Measurements from ENCODE around the gene DDX41. TPM values are rescaled to one million over a fixed set of nuclear protein-coding genes. Genes with fewer than 3 reads are reported as not detected.
A peak's percentile ranks its signal among the peaks of the same experiment; 100 is the strongest.

DDX41 gene
- total and polyA plus RNA-seq, 11 donors, result 24.4 to 65.4 (median 37.7) TPM

- no peak for TF ChIP-seq POLR2A (IDR thresholded peaks at IDR 0.05)
- no peak overlapping the region for H3K4me3 ChIP-seq
- no peaks in the 10 kb centered on the region for H3K27me3 ChIP-seq
- H3K9me3 ChIP-seq, result no peaks in the 10 kb centered on the region
- peaks cover 0 to 38% (median 10%) of the 10 kb centered on the region in 12 donors for H3K4me1 ChIP-seq
- peaks cover 0 to 20% (median 0%) of the 10 kb centered on the region in 9 donors for H3K36me3 ChIP-seq
- 98 to 100% (median 98%) methylated on average over 1 to 4 of the region's 4 CpGs; no CpG with 5 or more reads in 1 of the 4 donors for WGBS, 4 donors
- no peak overlapping the region for H3K27ac ChIP-seq
- intact Hi-C loops (cut with DNase I), result loop anchor here in 1 of 10 donors (10.0 kb wide), 1 partner anchor 190 kb away; the partner anchor contains the start of gene MXD3
- ATAC-seq (no peak), DNase-seq (no peak)
These were observed 11.7 kb downstream of the DDX41 start for GRCh38 chr5:177505075-177505474.

GRCh38 chr5:177504086-177505056 is 12.4 kb downstream of the DDX41 start:
- H3K4me3 ChIP-seq, result no peak overlapping the region
- peak in 1 of 5 donors; percentile 67 for DNase-seq
- intact Hi-C loops (cut with DNase I), result loop anchor here in 4 of 10 donors (5.0 to 10.0 kb wide), 4 partner anchors 97 to 190 kb away; partner anchors contain the start of genes F12 (in 1 of the 4), MXD3 (in 1 of the 4) and PFN3 (in 1 of the 4)
- peaks cover 0 to 20% (median 0%) of the 10 kb centered on the region in 9 donors for H3K36me3 ChIP-seq
- H3K4me1 ChIP-seq, result peaks cover 0 to 31% (median 10%) of the 10 kb centered on the region in 12 donors
- no peak for ATAC-seq
- TF ChIP-seq POLR2A (IDR thresholded peaks at IDR 0.05) (no peak), CTCF (IDR thresholded peaks at IDR 0.05) (no peak)
- H3K27ac ChIP-seq, result no peak overlapping the region
- WGBS, 4 donors, result 94 to 95% (median 94%) methylated on average over 29 to 47 of the region's 47 CpGs
- no peaks in the 10 kb centered on the region for H3K9me3 ChIP-seq
- H3K27me3 ChIP-seq, result no peaks in the 10 kb centered on the region

- no peaks in the 10 kb centered on the region for H3K27me3 ChIP-seq
- H3K4me3 ChIP-seq, result no peak overlapping the region
- H3K36me3 ChIP-seq, result peaks cover 0 to 20% (median 0%) of the 10 kb centered on the region in 9 donors
- H3K4me1 ChIP-seq, result peaks cover 0 to 28% (median 11%) of the 10 kb centered on the region in 12 donors
- no peaks in the 10 kb centered on the region for H3K9me3 ChIP-seq
- DNase-seq (peak in 1 of 5 donors; percentile 53), ATAC-seq (no peak)
- no peak for TF ChIP-seq CTCF (IDR thresholded peaks at IDR 0.05)
- no peak for TF ChIP-seq POLR2A (IDR thresholded peaks at IDR 0.05)
- no peak overlapping the region for H3K27ac ChIP-seq
- 91 to 93% (median 93%) methylated on average over 14 to 24 of the region's 24 CpGs for WGBS, 4 donors
- intact Hi-C loops (cut with DNase I), result loop anchor here in 4 of 10 donors (5.0 to 10.0 kb wide), 4 partner anchors 96 to 189 kb away; partner anchors contain the start of genes F12 (in 1 of the 4), MXD3 (in 1 of the 4) and PFN3 (in 1 of the 4)
These were observed 13.2 kb downstream of the DDX41 start for GRCh38 chr5:177503351-177504085.

- H3K4me1 ChIP-seq, result peaks cover 0 to 35% (median 17%) of the 10 kb centered on the region in 12 donors
- no peaks in the 10 kb centered on the region for H3K9me3 ChIP-seq
- H3K27ac ChIP-seq, result no peak overlapping the region
- TF ChIP-seq POLR2A (IDR thresholded peaks at IDR 0.05), result no peak
- TF ChIP-seq CTCF (IDR thresholded peaks at IDR 0.05), result no peak
- H3K4me3 ChIP-seq, result no peak overlapping the region
- DNase-seq, result no peak
- ATAC-seq, result no peak
- whole genome bisulfite sequencing, 4 donors, result 82 to 84% (median 83%) methylated on average over 15 to 16 of the region's 16 CpGs
- peaks cover 0 to 20% (median 0%) of the 10 kb centered on the region in 9 donors for H3K36me3 ChIP-seq
- no peaks in the 10 kb centered on the region for H3K27me3 ChIP-seq
- intact Hi-C loops (cut with DNase I), result loop anchor here in 4 of 10 donors (5.0 to 10.0 kb wide), 4 partner anchors 96 to 188 kb away; partner anchors contain the start of genes F12 (in 1 of the 4), MXD3 (in 1 of the 4) and PFN3 (in 1 of the 4)
These were observed 13.9 kb downstream of the DDX41 start for GRCh38 chr5:177502886-177503285.

Measured in heart left ventricle (tissue), 16 donors.